HuH-7.5 (cell line): ENCODE data around the gene USH2A.

Experiments used
- DNase-seq: peaks from one replicate; pipeline ENCODE4 v3.0.0; 2011; ENCODE audit warnings: low spot score

Gene USH2A

GRCh38 chr1:215597961-215598360 lies 825.3 kb downstream of the USH2A start:
- no peak for DNase-seq

GRCh38 chr1:215595231-215595630 lies 828.0 kb downstream of the USH2A start:
- no peak for DNase-seq

GRCh38 chr1:215594640-215595039 lies 828.6 kb downstream of the USH2A start:
- DNase-seq = no peak

GRCh38 chr1:215590779-215591491 lies 832.3 kb downstream of the USH2A start:
- DNase-seq = no peak

GRCh38 chr1:215589650-215590435 lies 833.4 kb downstream of the USH2A start:
- no peak for DNase-seq

- no peak for DNase-seq
Measured at GRCh38 chr1:215584389-215584788, 838.9 kb downstream of the USH2A start.

- DNase-seq = no peak
Measured at GRCh38 chr1:215583185-215583749, 840.0 kb downstream of the USH2A start.

- DNase-seq = no peak
Measured at GRCh38 chr1:215581896-215582295, 841.4 kb downstream of the USH2A start.
